GM21515 (cell line): Measurements from ENCODE around the gene TAOK1.
"Not testable (repeated sequence)": the region's sequence is repeated elsewhere in the genome, so short reads cannot be mapped to it uniquely, and the experiment has no call there.

Experiments used
- ATAC-seq: cut with Tn5 transposase; IDR thresholded peaks from one replicate; pipeline ENCODE4 v1.9.1; 2021; ENCODE audit not compliant: unreplicated experiment

TAOK1 gene

DNA sequence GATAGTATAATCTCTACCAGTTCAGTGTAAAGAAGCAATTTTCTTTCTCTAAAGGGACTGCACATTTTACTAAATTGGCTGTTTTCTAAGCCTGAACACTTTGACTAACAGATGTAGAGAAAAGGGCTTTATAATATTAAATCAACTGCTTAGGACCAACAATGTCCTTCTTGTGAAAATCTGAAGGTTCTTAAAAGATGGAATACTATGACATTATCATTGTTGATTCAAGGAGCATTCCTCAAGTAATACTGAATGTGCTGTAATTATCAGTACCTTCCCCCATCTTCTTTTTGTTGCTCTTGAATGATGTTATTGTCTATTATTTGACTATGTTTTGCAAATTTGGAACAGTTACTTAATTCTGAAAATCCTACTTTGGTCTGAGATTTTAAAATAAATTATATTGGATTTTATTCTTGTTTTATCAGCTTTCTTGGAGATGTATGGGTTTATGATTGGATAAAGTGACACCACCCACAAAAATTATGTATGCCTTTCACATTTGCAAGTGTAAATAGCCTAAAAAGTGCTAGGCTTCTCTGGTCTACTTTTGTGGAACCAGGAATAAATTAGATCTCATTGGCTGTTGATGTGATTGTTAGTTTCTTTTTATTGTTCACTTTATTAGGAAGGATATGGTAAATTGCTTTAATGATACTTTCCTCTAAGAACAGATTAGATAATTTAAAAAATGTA is 53.0 kb downstream of the TAOK1 start:
- ATAC-seq = no peak

DNA sequence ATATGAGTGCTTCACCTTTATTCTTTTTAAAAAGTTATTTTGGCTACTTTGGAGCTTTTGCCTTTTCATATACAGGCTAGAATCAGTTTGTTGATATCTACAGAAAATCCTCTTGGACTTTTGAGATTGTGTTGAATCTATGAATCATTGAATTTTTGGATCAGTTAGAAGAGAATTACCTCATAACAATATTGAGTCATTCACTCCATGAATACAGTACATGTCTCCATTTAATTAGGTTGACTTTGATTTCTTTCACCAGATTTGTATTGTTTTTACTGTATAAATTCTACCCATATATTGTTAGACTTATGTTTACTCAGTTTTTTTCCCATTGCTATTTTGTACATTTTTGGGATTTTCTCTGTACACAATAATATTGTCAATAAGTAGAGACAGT is 54.4 kb downstream of the TAOK1 start:
- no peak for ATAC-seq

DNA sequence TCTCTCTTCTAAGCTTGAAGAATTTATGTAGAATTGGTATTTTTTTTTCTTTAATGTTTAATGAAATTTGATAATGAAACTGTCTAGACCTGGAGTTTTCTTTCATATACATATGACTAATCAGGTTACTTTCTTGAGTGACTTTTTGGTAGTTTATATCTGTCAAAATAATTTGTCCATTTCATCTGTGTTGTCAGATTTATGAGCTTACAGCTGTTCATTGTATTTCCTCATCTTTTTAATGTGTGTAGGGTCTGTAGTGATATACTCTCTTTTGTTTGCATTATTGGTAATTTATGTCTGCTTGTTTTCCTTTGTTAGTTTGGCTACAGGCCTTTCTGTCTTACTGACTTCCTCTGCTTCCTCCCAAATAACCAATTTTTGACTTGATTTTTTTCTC is 55.7 kb downstream of the TAOK1 start:
- no peak for ATAC-seq

DNA sequence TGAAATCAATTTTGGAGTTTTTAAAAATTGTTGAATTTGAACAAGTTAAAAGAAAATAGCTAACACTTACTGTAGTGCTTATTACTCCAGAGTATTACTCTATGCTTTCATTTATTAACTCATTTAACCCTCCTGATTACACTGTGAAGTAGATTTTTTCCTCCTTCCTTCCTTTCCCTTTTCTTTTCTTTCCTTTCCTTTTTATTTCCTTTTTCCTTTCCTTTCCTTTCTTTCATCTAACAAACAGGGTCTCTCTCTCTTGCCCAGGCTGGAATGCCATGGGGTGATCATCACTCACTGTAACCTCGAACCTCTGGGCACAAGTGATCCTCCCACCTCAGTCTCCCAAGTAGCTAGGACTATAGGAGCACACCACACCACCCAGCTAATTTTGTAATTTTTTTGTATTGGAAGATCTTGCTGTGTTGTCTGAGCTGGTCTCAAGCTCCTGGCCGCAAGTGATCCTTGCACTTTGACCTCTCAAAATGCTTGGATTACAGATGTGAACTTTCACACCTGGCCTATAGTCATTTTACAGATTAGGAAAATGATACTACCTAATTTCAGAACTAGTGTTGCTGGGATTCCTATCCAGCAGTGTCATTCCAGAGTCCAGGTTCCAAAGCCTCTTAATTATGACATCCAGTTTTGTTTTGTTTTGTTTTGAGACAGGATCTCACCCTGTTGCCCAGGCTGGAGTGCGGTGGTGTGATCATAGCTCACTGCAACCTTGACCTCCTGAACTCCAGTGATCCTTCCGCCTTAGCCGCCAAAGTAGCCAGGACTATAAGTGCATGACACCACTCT is 59.9 kb downstream of the TAOK1 start:
- no peak for ATAC-seq

DNA sequence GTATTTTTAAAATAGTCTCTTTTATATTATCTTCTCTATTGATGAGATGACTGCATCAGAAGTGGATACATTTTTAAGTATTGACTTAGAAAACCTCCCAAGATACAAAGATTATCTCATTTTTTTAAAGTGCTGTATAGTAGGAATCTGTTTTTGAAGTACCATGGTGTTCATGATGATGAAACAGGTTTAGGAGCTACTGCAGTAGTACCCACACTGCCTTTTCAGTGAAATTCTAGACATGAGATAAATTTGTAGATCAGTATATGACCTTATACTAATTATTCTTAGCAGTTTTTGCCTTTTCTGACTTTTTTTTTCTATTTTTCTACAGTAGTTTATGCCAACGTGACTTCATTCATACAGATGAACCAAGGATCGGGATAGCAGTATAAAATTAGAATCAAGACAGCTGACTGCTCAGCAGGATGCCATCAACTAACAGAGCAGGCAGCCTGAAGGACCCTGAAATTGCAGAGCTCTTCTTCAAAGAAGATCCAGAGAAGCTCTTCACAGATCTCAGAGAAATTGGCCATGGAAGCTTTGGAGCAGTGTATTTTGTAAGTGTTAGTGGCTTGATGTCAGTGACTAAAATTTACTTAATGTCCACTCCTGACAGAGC is 61.1 kb downstream of the TAOK1 start:
- ATAC-seq = no peak

DNA sequence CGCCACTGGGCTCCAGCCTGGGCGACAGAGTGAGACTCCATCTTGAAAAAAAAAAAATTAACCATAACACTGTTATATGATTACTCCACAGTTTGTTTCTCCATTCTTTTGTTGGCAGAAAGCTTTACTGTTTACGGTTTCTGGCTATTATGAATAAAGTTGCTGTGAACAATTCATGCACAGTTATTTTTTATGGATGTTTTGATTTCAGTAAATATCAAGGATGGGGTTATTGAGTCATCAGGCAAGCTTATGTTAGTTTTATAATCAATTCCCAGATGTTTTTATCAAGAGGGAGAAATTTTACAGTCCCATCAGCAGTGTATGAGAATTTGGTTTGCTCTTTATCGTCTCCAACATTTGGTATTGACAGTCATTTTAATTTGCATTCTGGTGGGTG is 67.9 kb downstream of the TAOK1 start:
- ATAC-seq = no peak

DNA sequence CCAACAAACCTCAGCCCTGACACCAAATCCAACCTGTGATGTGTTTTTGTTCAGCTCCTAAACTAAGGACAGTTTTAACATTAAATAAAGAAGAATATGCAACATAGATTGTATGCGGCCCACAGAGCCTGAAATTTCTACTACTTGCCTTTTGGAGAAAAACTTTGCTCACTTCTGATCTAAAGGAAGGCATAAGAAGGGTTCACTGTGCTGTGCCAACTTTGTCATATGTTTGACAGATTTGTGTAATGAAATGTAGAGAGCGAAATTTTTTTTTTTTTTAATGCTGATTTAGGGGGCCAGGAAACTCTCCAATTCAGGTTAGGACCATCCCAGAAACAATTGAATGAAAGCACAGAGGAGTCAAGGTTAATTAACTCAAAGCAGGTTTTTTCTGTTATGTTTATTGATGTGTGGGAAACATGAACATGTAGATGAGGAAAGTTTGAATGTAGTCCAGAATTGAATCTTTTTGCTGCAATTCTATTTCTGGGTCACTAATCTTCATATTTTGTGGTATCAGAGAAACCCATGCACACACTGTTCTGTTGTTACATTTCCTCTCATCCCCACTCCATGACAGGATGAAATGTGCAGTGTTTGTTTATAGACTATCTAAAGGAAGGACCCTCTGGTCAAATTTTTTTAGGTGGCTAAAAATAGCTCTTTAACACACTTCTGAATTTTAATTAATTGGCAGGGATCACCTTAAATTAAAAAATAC is 71.5 kb downstream of the TAOK1 start:
- no peak for ATAC-seq

DNA sequence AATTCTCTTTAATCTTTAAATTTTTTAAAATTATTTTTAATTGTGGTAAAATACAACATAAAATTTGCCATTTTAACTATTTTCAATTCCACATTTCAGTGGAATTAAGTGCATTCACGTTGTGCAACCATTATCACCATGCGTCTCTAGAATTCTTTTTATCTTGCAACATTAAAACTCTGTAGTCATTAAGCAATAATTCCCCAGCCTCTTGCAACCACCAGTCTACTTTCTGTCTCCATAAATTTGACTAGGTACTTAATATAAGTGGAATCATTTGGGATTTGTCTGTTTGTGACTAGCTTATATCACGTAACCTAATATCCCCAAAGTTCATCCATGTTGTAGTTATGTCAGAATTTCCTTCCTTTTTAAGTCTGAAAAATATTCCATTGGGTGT is 79.1 kb downstream of the TAOK1 start:
- ATAC-seq = no peak

DNA sequence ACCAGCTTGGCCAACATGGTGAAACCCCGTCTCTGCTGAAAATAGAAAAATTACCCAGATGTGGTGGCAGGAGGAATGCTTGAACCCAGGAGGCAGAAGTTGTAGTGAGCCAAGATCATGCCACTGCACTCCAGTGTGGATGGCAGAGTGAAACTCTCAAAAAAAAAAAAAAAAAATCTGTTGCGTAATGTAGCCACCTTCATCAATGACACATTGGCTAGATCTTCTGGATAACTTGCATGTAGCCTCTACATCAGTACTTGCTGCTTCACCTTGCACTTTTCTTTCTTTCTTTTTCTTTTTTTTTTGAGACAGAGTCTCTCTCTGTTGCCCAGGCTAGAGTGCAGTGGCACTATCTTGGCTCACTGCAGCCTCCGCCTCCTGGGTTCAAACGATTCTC is 83.3 kb downstream of the TAOK1 start:
- ATAC-seq = not testable (repeated sequence)

DNA sequence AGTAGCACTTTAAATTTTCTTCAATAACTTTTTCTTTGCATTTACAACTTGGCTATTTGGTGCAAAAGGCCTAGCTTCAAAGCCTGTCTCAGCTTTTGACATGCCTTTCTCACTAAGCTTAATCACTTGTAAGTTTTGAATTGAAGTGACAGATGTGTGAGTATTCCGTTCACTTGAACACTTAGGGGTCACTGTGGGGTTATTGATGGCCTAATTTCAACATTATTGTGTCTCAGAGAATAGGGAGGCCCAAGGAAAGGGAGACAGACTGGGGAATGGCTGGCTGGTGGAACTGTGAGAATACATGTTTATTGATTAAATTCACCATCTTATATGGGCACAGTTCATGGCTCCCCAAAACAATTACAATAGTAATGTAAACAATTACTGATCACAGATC is 84.1 kb downstream of the TAOK1 start:
- no peak for ATAC-seq

DNA sequence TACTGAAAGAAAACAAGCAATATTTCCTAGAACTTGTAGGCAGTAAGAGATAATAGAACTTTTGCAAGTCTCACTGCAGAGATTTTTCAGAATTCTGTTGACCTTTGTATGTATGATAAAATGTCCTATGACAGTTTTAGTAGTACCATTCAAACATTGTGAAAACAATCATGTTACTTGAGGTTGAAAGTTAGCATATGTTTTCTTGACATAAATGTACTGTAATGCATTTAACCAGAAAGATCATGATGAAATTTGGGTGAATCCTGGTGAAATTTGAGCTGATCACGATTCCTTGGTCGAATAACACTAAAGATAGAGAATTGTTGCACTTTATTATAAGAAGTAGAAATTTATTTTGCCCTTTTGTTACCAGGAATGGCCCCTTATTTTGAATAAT is 85.7 kb downstream of the TAOK1 start:
- ATAC-seq = no peak

DNA sequence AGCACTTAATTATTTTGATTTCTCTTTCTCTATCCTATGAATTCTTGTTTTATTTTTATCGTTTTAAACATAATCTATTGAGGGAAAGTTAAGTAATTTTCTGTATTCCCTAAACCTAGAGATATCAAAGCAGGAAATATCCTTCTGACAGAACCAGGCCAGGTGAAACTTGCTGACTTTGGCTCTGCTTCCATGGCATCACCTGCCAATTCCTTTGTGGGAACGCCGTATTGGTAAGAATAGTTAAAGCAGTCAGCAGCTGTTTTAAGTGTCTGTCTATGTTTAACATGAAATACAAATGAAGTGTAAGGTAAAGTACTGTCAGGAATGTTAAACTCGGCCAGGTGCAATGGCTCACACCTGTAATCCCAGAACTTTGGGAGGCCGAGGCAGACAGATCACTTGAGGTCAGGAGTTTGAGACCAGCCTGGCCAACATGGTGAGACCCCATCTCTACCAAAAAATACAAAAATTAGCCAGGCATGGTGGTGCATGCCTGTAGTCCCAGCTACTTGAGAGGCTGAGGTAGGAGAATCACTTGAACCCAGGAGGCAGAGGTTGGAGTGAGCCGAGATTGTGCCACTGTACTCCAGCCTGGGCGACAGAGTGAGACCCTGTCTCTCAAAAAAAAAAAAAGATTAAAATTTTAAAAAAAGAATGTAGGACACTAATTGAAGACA is 90.2 kb downstream of the TAOK1 start:
- ATAC-seq = not testable (repeated sequence)

DNA sequence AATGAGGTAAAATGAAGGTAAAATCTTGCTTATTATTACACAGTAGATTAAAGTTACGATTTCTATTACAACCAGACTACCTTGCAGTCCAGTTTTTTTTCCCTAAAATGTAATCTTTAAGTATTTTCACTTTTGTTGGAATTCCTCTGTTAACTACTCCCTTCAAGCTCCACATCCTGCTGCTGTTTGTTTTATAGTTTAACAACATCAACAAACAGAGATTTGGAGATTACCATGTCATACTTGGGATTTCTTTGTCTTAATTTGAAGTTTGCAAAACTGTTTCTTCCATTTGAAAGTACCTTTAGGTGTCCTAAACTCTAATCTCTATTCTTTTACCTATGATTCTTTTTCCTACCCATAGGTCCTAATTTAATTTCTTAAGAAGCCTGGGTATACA is 93.3 kb downstream of the TAOK1 start:
- ATAC-seq = no peak

DNA sequence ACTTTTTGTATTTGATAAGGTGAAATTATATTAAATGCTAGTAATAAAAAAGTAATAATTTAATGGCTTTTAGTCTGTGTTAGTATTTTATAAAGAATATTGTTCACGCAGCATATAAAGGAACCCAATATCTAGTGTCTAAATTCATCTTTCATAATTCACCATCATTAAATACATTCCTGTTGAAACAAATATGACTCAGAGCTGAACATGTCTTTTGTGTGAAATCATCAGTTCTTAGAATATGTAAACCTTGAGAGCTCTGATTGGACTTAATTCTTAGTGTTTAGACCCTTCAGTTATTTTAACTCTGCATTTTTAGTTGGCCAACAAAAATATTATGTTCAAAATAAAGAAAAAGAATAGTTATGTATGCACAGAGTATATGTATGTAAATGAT is 104.8 kb downstream of the TAOK1 start:
- no peak for ATAC-seq

DNA sequence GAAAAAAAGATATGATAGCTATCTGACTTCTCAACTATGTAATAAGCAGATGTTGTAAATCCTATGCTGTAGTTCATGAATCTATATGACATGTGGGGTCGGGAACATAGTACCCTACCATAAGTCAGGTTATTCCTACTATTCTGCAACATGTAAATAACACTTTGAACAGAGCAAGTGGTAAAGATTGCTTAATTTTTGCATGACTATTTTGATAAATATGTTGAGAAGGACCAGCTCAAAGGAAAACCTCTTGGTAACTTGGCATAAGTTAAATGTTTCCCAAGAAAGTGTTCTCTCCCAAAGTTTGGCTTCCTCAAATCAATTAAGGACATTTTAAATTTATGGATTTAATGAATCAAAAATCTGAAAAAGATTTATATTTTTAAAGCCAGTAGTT is 114.5 kb downstream of the TAOK1 start:
- no peak for ATAC-seq

DNA sequence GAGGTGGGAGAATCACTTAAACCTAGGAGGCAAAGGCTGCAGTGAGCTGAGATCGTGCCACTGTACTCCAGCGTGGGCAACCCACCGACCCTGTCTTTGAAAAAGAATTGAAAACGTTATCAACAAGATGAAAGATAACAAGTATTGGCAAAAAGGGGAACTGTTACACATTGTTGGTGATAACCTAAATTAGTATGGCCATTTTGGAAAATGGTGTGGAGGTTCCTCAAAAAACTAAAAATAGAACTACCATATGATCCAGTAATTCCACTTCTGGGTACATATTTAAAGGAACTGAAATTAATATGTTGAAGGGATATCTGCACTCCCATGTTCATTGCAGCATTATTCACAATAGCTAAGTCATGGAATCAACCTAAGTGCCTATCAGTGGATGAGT is 115.7 kb downstream of the TAOK1 start:
- ATAC-seq = no peak

DNA sequence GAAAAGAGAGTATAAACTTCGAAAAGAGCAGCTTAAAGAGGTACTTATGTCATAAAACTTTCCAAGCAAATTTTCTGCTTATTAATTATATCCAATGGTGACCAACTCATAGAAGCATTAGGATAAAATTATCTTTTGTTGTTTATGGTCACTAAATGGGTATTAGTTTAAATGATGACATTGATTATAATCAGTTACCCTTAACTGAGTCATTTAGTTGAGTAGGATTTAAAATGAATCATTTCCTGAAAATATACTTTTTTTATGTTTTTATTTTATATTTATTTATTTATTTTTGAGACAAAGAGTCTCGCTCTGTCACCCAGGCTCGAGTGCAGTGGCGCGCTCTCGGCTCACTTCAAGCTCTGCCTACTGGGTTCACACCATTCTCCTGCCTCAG is 120.8 kb downstream of the TAOK1 start:
- no peak for ATAC-seq

DNA sequence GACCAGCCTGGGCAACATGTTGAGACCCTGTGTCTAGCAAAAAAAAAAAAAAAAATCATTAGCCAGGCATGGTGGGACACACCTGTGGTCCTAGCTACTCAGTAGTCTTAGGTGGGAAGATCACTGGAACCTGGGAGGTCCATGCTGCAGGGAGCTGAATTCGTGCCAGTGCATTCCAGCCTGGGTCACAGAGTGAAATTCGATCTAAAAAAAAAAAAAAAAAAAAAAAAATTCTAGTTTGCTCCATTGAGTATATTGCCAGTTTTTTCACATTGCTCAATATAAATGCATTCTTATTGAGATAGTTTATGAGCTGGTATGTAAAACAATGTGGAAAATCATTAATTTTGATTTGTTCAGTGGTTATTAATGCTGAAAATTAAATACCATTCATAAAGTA is 124.6 kb downstream of the TAOK1 start:
- ATAC-seq = no peak

DNA sequence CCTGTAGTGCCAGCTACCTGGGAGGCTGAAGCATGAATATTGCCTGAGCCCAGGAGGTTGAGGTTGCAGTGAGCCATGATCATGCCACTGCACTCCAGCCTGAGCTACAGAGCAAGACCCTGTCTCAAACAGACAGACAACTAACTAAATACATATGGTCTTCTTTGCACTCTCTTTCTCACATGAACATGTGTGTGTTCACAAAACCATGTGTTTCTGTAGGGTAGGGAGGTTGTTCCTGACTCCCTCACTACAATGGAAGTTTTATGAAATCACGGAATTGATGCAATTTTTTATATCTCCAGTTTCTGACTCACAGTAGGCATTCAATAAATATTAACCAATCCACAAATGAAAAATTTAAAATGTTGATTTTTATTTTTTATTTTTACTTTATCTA is 128.2 kb downstream of the TAOK1 start:
- no peak for ATAC-seq

DNA sequence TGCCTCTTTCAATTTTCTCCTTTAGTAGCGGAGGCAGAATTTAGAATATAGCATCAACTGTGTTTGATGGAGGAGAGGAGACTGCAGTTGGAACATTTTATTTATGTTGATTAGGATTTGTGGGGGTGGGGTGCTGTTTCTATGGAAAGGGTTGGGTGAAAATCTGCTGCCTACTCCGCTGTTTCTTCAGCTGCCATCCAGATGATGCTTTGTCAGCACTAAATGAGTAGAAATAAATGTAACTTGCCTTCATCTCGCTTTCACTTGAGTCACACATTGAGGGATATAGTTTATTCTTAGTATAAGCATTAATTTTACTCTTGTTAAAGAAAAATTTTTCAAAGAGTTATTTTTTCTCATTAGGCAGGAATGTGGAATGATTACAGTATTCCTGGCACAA is 134.5 kb downstream of the TAOK1 start:
- ATAC-seq = no peak

DNA sequence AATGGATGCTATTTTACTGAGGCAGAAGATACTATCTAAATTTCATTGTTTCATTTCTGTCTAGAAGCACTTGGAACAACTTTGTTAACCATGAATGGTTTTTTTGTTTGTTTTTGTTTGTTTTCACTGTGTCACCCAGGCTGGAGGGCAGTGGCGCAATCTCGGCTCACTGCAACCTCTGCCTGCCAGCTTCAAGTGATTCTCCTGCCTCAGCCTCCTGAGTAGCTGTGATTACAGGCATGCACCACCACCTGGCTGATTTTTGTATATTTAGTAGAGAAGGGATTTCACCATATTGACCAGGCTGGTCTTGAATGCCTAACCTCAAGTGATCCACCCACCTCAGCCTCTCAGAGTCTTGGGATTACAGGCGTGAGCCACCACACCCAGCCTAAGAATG is 136.2 kb downstream of the TAOK1 start:
- ATAC-seq = no peak
